GM04504 (cell line): ENCODE measurements around the gene KRT72.

ENCODE experiments used
- DNase-seq: peaks from one replicate; pipeline ENCODE4 v3.0.0-alpha.2; 2012; ENCODE audit warnings: low read depth

Gene KRT72

DNA sequence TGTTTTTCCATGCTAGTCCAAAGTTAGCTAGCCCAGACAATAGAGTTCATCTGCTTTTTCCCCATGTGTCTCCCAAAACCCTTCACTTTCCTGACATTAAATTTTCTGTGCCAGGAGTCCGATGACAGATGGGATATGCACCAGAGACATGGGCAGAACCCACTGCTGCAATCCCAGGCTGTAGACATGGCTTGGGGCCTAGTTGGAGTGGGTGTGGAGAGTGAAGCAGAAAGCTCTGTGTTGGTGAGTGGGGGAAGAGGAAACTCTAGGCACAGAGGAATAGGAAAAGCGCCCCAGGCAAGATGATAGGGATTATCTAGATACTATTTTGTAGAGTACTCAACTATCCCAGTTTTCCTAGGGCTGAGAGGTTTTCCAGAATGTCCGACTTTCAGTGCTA lies 22.8 kb downstream of the KRT72 start:
- no peak for DNase-seq

DNA sequence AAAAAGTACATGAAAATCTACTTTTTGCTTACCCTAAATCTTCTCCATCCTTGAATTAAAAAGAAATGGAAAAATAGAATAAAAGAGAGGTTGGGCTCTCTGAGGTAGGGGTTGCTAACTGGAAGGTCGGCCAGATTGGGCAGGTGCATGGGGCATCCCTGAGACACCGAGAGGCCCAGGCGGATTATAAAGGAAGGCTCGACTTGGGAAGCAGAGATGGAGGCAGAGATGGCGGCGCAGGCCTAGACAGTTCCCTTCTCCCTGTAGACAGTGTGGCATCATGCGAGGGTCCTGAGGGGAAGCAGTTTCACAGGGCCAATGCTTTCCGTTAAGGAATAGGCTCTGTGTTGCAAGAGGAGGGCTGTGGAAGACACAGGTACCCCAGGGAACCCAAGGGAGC lies 23.9 kb downstream of the KRT72 start:
- no peak for DNase-seq

DNA sequence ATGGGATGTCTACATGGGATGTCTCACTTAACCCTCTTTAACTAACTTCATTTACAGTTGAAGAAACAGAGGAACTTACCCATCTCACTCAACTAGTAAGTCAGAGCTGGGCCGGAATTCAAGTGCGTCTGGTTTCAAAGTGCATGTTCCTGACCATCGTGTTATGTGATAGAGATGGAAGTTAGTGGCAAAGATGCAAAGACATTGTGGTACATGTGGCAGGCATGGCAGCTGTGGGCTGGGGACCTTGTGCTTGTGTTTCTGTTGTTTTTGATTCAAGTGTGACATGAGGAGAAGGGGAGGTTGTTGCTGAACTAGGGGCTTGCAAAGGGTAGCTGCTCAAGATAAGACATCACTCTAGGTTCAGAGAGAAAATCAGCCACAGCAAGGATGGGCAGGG lies 25.3 kb downstream of the KRT72 start:
- DNase-seq = no peak

GRCh38 chr12:52575256-52575655 lies 26.0 kb downstream of the KRT72 start:
- DNase-seq = no peak

DNA sequence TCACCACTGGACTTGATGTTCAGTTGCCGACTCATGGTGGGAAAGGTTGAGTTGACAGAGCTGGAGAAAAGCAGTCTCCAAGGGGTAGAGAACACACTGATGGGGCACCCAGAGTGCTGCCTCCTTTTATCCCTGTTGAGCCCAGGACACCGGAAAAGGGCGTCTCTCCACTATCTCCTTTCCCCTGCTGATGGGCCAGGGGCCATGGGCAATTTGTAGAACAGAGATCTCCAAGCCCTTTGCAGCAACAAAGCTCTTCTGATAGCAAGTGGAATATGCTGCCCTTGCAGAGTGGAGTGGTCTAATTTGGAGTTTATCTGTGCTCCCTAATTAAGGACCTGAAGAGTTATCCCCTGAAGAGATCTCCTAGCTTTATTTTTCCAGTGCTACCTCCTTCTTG lies 27.5 kb downstream of the KRT72 start, which contains the start of gene KRT74:
Gene KRT74, minus strand, starts transcription at position 101 of the 400 bp plus-strand sequence. Its CDS starts 66 bp downstream, at position 35.
- DNase-seq = no peak

- no peak for DNase-seq
Observed at GRCh38 chr12:52573306-52573705, 28.0 kb downstream of the KRT72 start.

- DNase-seq = no peak
Observed at GRCh38 chr12:52570511-52570910, 30.8 kb downstream of the KRT72 start.

- DNase-seq = no peak
Observed at GRCh38 chr12:52568111-52568510, 33.2 kb downstream of the KRT72 start.

DNA sequence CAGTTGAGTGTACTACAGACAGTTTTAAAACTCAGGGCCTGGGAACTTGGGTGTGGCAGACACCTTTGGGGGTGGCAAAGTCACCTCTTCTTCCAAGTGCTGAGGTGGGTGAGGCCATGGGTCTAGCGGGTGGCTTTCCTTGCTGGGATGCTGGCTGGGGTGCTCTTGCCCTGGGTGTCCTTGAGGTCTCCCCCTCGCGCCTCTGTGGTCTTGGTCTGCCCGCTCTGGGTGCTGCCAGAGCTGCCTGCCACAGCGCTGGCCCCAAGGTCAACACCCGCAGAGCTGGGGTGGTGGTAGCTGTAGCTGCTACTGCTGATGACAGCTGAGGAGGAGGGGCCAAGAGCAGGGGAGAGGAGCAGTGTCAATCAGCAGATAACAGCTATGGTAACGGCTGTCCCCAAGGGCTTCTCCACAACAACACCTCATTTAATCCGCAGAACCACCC lies 34.4 kb downstream of the KRT72 start:
- DNase-seq = no peak

DNA sequence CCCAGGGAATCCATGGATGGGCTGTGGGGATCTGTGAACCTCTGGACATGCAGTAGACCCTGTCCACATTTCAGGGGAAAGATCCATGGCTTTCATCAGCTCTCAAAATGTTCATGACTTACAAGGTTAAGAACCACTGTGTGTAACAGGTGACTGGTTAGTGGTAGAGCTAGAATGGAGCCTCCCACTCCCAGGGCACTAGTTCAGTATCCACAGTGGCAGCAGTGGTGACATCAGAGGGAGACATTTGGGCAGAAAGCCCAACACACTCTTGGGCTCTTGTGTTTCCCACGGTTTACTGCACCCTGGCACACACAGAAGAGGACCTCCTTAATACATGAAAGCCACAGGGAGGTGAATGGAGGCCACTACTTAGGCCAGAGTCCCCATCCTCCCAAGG lies 36.7 kb downstream of the KRT72 start:
- DNase-seq = no peak

DNA sequence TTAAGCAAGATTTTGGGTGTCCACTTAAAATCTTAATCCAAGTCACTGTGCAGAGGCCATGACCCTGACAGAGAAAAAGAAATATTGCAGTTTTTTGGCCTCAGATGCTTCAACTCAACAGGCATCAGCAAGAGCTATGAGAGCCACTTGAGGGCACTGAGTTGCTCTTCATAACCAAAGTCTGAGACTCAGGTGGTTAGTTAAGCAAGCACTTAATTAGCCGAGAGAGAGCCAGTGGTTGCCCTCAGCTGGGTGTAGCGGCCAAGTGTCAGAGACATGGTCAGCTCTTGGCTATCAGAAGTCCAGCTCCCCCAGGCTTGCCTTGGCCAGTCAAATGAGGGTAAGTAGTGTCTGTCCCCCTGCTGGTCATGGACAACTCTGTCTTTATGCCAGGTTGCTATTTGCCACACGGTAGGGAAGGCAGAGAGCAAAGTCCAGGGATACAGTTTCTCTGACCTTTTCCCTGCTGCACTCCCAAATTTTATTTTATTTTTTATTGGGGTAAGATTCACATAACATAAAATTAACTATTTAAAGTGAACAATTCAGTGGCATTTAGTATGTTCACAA lies 39.3 kb downstream of the KRT72 start:
- no peak for DNase-seq

- DNase-seq = no peak
Observed at GRCh38 chr12:52559979-52560378, 41.3 kb downstream of the KRT72 start.

DNA sequence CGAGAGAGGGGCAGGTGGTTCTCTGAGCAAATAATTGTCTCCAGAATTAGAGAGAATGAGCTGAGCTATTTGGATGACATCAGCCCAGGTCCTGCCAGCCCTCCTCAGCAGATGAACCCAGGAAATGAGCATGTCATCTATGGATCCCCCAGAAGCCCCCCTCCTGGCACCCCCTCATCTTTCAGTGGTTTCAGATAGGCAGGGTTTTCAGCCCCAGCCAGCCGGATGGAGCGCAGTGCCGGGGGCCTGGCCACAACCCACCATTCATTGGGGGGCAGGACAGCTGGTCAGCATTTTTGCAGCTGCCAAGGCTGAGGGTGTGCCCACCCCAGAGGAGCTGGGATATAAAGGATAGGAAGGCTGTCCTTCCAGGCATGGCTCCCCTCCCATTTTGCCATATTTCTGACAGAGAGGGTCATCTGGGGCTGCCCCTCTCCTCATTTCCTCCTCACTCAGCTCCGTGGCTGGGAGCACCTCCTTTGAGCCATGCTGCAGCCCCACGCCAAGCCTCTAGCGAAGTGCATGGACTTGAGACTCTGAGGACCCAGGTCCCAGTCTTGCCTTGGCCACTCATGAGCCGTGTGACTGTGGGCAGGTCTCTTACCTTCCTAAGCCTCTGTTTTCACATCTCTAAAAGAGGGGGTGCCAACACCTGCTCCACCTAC lies 42.4 kb downstream of the KRT72 start:
- DNase-seq = no peak

GRCh38 chr12:52557476-52557875 lies 43.8 kb downstream of the KRT72 start:
- DNase-seq = no peak

DNA sequence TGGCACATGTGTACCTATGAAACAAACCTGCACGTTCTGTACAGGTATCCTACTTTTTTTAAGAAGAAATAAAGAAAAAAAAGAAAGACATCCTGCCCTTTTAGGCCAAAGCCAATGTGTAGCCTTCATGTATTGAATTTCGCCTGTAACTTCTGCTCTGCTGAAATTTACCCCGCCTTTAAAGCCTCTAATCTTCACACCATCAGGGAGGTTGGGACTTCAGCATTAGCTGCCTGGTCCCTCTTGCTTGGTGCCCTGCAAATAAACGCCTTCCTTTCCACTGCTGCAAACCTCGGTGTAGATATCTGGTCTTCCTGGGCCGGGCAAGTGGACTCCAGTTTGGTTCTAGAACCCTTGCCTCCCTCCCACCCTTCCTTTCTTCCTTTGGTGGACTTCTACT lies 45.7 kb downstream of the KRT72 start:
- DNase-seq = no peak

GRCh38 chr12:52552681-52553195 lies 48.5 kb downstream of the KRT72 start, which contains the start of gene KRT71:
TSS of gene KRT71 (minus strand) at chr12:52553145. CDS start at chr12:52553077, 68 bp downstream.
- DNase-seq = no peak

- no peak for DNase-seq
Observed at GRCh38 chr12:52552055-52552454, 49.2 kb downstream of the KRT72 start.

GRCh38 chr12:52551216-52551865 lies 49.9 kb downstream of the KRT72 start:
- DNase-seq = no peak

- DNase-seq = no peak
Observed at GRCh38 chr12:52546126-52546525, 55.1 kb downstream of the KRT72 start.

GRCh38 chr12:52543985-52544883 lies 57.0 kb downstream of the KRT72 start:
- DNase-seq = no peak

DNA sequence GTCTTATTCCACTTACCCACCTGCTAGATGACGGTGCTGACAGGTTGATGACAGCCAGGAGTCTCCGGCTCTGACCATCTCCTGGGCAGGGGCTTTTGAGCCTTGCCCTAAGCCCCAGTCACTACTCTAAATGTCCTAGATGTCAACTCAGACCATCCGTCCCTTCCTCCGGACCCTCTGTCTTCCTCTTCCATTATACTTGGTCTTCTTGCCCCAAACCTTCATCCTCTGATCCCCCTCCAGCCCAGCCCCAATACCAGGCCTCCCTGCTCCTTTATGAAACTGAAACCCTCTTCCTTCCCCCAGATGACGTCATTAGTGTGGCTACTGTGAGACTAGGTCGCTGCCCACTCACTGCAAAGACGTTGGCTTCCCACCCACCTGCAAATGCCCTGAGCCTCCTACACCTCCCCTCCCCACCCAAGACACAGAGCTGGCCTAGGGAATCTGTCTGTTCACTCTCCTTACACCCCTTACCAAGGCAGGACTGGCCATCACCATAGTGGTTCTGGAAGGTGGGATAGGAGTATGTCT lies 58.4 kb downstream of the KRT72 start:
- DNase-seq = no peak

- DNase-seq = no peak
Observed at GRCh38 chr12:52542157-52542556, 59.1 kb downstream of the KRT72 start.
